CD4-positive, alpha-beta T cell treated with Interleukin-17A for 4 hours (primary cell): ENCODE results near the gene SPINK5.
A peak's percentile ranks its signal among the peaks of the same experiment; 100 is the strongest.

Experiments used
- DNase-seq: peaks from one replicate; pipeline ENCODE4 v3.0.0-alpha.2; 2020; ENCODE audit warnings: mixed read lengths

Gene SPINK5

GRCh38 chr5:148094336-148094735, 30.6 kb downstream of the SPINK5 start:
- no peak for DNase-seq

- DNase-seq: no peak
These were observed 40.4 kb downstream of the SPINK5 start for GRCh38 chr5:148104226-148104625.

GRCh38 chr5:148107608-148108007, 43.8 kb downstream of the SPINK5 start:
- no peak for DNase-seq

GRCh38 chr5:148113243-148113642, 49.5 kb downstream of the SPINK5 start:
- no peak for DNase-seq

- DNase-seq: no peak
These were observed 56.5 kb downstream of the SPINK5 start for GRCh38 chr5:148120317-148120716.

- DNase-seq: no peak
These were observed 61.9 kb downstream of the SPINK5 start for GRCh38 chr5:148125641-148126040.

DNA sequence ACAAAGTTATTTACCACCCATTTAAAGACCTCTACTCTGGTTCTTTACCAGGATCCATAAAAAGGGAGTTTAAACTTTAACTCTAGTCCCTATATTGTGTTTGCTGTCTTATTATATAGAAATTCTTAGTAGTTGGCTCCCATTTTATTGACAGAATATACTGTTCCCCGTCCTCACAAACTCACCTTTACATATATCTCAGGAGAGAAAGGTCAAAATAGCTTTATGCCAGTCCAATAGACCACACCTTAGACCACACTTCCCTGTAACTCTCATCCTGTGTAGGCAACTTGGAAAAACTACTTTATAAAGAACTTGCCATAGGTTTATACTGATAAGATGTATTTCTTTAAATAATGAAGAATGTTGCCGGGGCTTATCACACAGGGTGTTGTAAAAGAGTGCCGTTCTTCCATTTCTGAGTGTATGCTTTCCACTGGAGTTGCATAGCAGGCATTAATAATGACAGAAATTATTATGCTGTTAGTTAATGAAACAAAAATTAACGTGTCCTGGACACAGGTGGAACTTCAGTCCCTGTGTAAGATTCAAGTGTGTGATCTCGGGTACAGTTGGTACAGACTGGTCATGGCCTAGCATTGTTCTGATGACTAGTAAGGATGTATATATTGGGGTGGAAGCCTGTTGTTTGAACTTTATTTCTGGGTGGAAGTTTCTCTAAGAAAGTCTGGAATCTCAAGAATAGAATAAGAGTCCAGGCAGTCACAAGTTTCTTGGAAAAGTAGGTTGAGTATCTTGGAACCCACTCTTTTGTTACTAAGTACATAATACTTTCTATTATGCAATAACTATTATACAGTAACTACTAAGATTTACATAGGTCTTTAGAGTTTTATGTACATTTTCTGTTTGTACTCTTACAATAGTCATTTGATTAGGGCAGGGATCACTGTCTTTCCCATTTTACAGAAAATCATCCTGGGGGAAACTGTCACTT, 71.6 kb downstream of the SPINK5 start:
- no peak for DNase-seq

DNA sequence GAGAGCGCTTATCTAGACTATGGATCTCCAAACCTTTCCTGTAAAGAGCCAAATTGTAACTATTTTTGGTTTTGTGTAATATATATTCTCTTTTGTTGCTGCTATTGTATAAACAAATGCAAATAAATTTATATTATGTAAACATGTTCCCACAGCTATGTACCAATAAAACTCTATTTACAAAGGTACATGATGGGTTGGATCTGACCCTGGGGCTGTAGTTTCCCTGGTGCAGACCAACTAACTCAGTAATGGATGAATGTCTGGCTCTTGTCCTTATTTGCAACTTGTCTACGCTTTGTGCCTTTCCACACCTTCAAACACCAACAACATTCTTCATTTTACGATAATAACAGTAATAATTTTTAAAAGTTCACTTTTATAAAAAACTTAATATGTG, 77.1 kb downstream of the SPINK5 start:
- no peak for DNase-seq

- no peak for DNase-seq
These were observed 77.9 kb downstream of the SPINK5 start for GRCh38 chr5:148141645-148142044.

DNA sequence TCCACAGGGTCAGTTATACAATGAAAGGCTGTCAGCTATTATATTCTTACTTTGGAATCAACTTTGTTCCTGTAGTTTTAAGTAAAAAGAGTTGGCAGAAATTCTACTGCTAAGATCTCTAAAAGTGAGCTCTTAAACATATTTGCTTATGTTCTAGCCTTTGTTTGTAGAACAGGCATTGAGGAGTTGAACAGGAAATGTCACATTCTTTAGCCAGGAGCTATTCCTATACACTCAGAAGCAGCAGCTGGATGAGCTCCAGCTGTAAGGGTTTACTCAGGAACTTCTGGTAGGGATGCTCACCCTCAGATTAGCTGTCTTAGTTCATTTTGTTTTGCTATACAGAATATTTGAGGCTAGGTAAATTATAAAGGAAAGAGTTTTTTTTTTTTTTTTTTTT, 82.1 kb downstream of the SPINK5 start:
- no peak for DNase-seq

GRCh38 chr5:148146487-148146886, 82.7 kb downstream of the SPINK5 start:
- DNase-seq: no peak

- no peak for DNase-seq
These were observed 83.6 kb downstream of the SPINK5 start for GRCh38 chr5:148147415-148147814.

- no peak for DNase-seq
These were observed 88.1 kb downstream of the SPINK5 start for GRCh38 chr5:148151872-148152271.

GRCh38 chr5:148152781-148153180, 89.0 kb downstream of the SPINK5 start:
- no peak for DNase-seq

- no peak for DNase-seq
These were observed 92.8 kb downstream of the SPINK5 start for GRCh38 chr5:148156609-148157008.

- no peak for DNase-seq
These were observed 98.3 kb downstream of the SPINK5 start for GRCh38 chr5:148162038-148162437.

DNA sequence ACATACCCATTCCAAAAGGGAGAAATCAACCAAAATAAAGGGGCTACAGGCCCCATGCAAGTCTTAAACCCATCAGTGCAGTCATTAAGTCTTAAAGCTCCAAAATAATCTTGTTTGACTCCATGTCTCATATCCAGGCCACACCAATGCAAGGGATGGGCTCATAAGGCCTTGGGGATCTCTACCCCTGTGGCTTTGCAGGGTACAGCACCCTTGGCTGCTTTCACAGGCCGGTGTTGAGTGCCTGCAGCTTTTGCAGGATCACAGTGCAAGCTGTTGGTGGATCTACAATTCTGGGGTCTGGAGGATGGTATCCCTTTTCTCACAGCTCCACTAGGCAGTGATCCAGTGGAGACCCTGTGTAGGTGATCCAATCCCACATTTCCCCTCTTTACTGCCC, 99.6 kb downstream of the SPINK5 start:
- no peak for DNase-seq

- DNase-seq: no peak
These were observed 102.9 kb downstream of the SPINK5 start for GRCh38 chr5:148166550-148167283.

DNA sequence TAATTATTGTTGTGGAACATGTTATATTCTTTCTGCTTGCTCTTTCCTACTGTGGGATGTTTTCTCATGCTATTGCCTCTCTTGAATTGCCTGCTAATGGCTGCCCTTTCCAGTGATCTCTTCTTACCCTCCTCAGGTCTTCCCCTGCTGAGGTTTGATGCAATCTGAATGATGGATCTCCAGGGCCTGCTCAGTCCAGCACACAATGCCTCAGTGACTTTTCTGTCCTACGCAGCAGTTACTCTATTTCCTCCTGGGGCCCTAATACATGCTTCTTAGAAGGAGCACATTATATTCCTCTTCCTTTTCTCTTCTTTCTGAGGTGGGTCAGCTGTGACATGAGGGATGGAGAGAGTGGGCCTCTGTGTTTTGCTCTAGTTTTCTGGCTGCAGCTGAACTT, 104.5 kb downstream of the SPINK5 start, which contains the start of gene SPINK14:
TSS of gene SPINK14 (plus strand) at position 301 of the 400 bp plus-strand sequence. CDS start 1,187 bp downstream, outside the sequence.
- DNase-seq: no peak

- DNase-seq: no peak
These were observed 108.6 kb downstream of the SPINK5 start for GRCh38 chr5:148172377-148172776.

- DNase-seq: no peak
These were observed 112.7 kb downstream of the SPINK5 start for GRCh38 chr5:148176480-148176879.

DNA sequence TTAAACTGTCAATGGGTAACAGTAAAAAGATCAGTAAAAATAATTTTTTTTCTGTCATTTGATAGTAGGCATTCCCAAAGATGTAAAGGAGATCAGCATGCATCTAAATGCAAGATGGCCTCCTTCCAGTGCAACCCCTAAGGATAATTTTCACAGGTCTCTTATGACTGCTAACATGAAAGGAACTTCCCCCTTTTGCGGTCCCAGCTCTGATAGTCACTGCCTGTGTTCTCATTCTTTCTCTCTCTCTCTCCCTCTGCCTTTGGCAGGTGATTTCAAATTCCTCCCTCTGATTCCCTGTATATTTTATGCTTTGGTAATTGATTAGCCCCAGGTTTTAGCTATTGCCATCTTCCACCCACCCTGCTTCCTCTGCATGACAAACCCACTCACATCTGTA, 113.4 kb downstream of the SPINK5 start:
- no peak for DNase-seq

- peak; percentile 6 for DNase-seq
These were observed 115.5 kb downstream of the SPINK5 start for GRCh38 chr5:148179234-148179824.
